Neural progenitor cell (in vitro differentiated cells): ENCODE results near the gene ZDHHC22. TPM values are rescaled to one million over a fixed set of nuclear protein-coding genes. Genes with fewer than 3 reads are reported as not detected.

ENCODE experiments used
- DNase-seq: peaks from one replicate; pipeline ENCODE4 v3.0.0-alpha.2; 2016; ENCODE audit warnings: low spot score
- H2AFZ ChIP-seq: fragments of 200-600 bp; sonication (generic); replicated peaks from 2 replicates; pipeline ENCODE4 v1.6.1; 2016; ENCODE audit warnings: antibody characterized with exemption
- H3F3A ChIP-seq: fragments of 200-600 bp; sonication (generic); 2 replicates; pipeline ENCODE4 v1.6.1; 2016; ENCODE audit warnings: antibody characterized with exemption, low read depth
- H3K27ac ChIP-seq: fragments of 200-600 bp; sonication (generic); 2 replicates; pipeline ENCODE4 v1.5.1; 2016; ENCODE audit warnings: mild to moderate bottlenecking
- H3K27me3 ChIP-seq: fragments of 200-600 bp; sonication (generic); 2 replicates; pipeline ENCODE4 v1.6.1; 2016; ENCODE audit warnings: mild to moderate bottlenecking, moderate library complexity
- H3K36me3 ChIP-seq: fragments of 200-600 bp; sonication (generic); 2 replicates; pipeline ENCODE4 v1.5.1; 2016
- H3K4me1 ChIP-seq: fragments of 200-600 bp; sonication (generic); 2 replicates; pipeline ENCODE4 v1.6.1; 2016; ENCODE audit warnings: mixed run types
- H3K4me2 ChIP-seq: fragments of 200-600 bp; sonication (generic); 2 replicates; pipeline ENCODE4 v1.6.1; 2016
- H3K4me3 ChIP-seq: fragments of 200-600 bp; sonication (generic); 2 replicates; pipeline ENCODE4 v1.5.1; 2016
- H3K79me2 ChIP-seq: fragments of 200-600 bp; sonication (generic); 2 replicates; pipeline ENCODE4 v1.6.1; 2016; ENCODE audit warnings: low read depth
- H3K9ac ChIP-seq: fragments of 200-600 bp; sonication (generic); 2 replicates; pipeline ENCODE4 v1.6.1; 2016
- H3K9me3 ChIP-seq: fragments of 200-600 bp; sonication (generic); 2 replicates; pipeline ENCODE4 v1.5.1; 2016; ENCODE audit warnings: low read depth
- H4K20me1 ChIP-seq: fragments of 200-600 bp; sonication (generic); 2 replicates; pipeline ENCODE4 v1.6.1; 2016; ENCODE audit warnings: low read depth
- H3K27ac Mint-ChIP-seq: 3 replicates; pipeline ENCODE4 v1.8.0; 2021; ENCODE audit warnings: mixed read lengths
- H3K27me3 Mint-ChIP-seq: 2 replicates; pipeline ENCODE4 v1.8.0; 2022; ENCODE audit warnings: low read depth, mild to moderate bottlenecking, inconsistent platforms, moderate library complexity, mixed read lengths; ENCODE audit not compliant: insufficient read depth
- H3K36me3 Mint-ChIP-seq: 3 replicates; pipeline ENCODE4 v1.8.0; 2021; ENCODE audit warnings: mixed read lengths
- H3K4me1 Mint-ChIP-seq: 3 replicates; pipeline ENCODE4 v1.8.0; 2021; ENCODE audit warnings: mixed read lengths
- H3K4me3 Mint-ChIP-seq: 3 replicates; pipeline ENCODE4 v1.8.0; 2021; ENCODE audit warnings: mild to moderate bottlenecking, moderate library complexity, mixed read lengths
- H3K9me3 Mint-ChIP-seq: 3 replicates; pipeline ENCODE4 v1.8.0; 2020; ENCODE audit warnings: mixed read lengths
- EZH2 ChIP-seq: fragments of 200-600 bp; sonication (generic); IDR thresholded peaks from 2 replicates; pipeline ENCODE4 v1.6.1; 2017; ENCODE audit warnings: antibody characterized with exemption, mild to moderate bottlenecking, moderate library complexity
- EZH2phosphoT487 ChIP-seq: fragments of 200-600 bp; sonication (generic); IDR thresholded peaks from 2 replicates; pipeline ENCODE4 v1.6.1; 2017; ENCODE audit warnings: antibody characterized with exemption
- total RNA-seq: library from RNA; depleted of rRNA; stranded (reverse); fragments of >200 nt; gene quantifications from 2 replicates; pipeline ENCODE4 v1.2.3, GENCODE V29; 2015; ENCODE audit warnings: low replicate concordance
- TF ChIP-seq, protein P1 (sequence below): fragments of 200-600 bp; sonication (generic); IDR thresholded peaks from 2 replicates; pipeline ENCODE4 v1.5.1; 2017; ENCODE audit warnings: antibody characterized with exemption, mild to moderate bottlenecking

Gene ZDHHC22
- total RNA-seq, 1 donor from 2014 or later: 0.07 TPM

DNA sequence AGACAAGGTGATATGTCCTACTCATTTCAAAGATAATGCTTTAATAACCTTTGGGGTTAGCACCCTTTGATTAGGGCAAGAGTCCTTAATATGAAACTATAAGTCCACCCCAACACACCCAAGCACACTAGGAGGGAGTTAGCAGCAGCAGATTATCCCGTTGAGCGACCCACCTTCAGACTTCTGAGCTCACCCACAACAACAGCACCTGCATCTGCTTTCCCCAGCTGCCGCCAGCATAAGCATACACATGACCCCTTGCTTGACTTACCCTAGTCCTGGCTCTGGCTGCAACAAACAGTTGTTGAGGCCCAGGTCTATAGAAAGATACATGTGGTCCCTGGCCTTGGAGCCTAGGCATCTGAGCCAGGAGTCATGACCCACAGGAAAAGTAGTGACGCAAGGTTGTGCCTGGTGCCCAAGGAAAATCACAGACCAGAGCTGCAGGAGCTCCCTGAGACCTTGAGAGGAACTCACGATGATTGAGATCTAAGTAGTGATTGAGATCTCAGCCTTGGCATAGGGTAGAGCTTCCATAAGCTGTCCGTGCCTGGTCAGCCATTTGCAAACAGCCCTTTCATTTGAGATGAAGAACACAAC is 19.0 kb downstream of the ZDHHC22 start:
- Histone ChIP-seq H4K20me1 (no peaks in the 10 kb centered on the region), H3K9me3 (no peaks in the 10 kb centered on the region), H3K79me2 (no peaks in the 10 kb centered on the region), H3K36me3 (no peaks in the 10 kb centered on the region), H2AFZ (no peak overlapping the region), H3F3A (peaks cover 33% of the 10 kb centered on the region), H3K4me3 (no peak overlapping the region), H3K9ac (no peak overlapping the region), H3K4me1 (peaks cover 14% of the 10 kb centered on the region), H3K27ac (no peak overlapping the region), H3K4me2 (no peak overlapping the region), H3K27me3 (peaks cover 32% of the 10 kb centered on the region)
- DNase-seq: no peak
- H3K27ac Mint-ChIP-seq: no peak overlapping the region
- H3K4me3 Mint-ChIP-seq: no peak overlapping the region
- H3K4me1 Mint-ChIP-seq: peaks cover 38% of the 10 kb centered on the region
- H3K36me3 Mint-ChIP-seq: peaks cover 4% of the 10 kb centered on the region
- TF ChIP-seq EZH2 (no peak), EZH2phosphoT487 (no peak)
- TF ChIP-seq, protein P1, sequence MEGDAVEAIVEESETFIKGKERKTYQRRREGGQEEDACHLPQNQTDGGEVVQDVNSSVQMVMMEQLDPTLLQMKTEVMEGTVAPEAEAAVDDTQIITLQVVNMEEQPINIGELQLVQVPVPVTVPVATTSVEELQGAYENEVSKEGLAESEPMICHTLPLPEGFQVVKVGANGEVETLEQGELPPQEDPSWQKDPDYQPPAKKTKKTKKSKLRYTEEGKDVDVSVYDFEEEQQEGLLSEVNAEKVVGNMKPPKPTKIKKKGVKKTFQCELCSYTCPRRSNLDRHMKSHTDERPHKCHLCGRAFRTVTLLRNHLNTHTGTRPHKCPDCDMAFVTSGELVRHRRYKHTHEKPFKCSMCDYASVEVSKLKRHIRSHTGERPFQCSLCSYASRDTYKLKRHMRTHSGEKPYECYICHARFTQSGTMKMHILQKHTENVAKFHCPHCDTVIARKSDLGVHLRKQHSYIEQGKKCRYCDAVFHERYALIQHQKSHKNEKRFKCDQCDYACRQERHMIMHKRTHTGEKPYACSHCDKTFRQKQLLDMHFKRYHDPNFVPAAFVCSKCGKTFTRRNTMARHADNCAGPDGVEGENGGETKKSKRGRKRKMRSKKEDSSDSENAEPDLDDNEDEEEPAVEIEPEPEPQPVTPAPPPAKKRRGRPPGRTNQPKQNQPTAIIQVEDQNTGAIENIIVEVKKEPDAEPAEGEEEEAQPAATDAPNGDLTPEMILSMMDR: no peak
- H3K27me3 Mint-ChIP-seq: peaks cover 15% of the 10 kb centered on the region
- no peaks in the 10 kb centered on the region for H3K9me3 Mint-ChIP-seq

DNA sequence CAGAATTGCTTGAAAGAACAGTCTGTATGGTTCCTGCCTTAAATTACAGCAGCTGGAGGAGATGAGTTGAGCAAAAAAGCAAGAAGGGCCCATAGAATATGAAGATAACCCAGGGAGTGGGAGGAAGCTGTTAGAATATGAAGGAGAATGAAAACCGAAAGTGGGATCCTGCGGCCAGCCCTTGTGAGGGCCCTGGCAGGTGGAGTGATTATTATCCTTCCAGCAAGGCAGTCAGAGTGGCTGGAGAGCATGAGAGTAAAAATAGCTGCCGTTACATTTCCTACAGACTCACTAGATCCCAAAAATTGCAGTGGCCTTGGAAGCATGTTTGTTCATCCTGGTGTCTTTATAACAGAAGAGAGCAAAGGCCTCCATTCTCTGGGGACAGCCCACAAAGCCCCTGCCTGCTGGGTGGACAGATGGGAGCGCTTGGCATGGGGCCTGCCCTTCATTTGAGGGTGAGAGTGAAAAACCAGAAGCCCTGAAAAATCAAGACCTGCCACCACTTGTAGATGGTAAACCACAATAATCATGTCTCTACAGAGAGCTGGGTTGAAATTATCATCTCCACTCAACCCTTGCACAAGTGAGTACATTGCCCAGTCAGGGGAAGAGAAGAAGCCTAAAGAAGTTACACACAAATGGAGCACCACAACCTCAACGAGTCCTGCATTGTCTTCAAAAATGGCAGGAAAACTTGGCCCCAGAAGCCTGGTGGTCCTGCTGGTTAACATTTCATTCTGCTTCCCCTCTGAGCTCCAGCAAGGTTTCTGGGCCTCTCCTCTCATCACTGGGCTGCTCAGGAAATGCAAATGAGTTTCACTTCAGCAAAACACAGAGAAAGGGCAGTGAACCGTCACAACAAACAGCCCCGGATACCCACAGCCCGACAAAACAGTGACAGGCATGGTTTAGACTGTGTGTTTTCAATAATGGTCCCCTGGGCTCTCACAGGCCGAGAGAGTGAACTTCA is 20.5 kb downstream of the ZDHHC22 start:
- Mint-ChIP-seq H3K4me3 (peak overlapping the region; percentile 4), H3K27ac (peak overlapping the region; percentile 11), H3K9me3 (no peaks in the 10 kb centered on the region), H3K4me1 (peaks cover 38% of the 10 kb centered on the region), H3K27me3 (peaks cover 15% of the 10 kb centered on the region), H3K36me3 (peaks cover 7% of the 10 kb centered on the region)
- Histone ChIP-seq H2AFZ (no peak overlapping the region), H3K79me2 (no peaks in the 10 kb centered on the region), H3K4me2 (peak overlapping the region; percentile 9), H3K4me3 (no peak overlapping the region), H3F3A (peaks cover 33% of the 10 kb centered on the region), H4K20me1 (no peaks in the 10 kb centered on the region), H3K4me1 (peaks cover 14% of the 10 kb centered on the region), H3K27ac (no peak overlapping the region), H3K36me3 (no peaks in the 10 kb centered on the region), H3K27me3 (peaks cover 24% of the 10 kb centered on the region), H3K9me3 (no peaks in the 10 kb centered on the region), H3K9ac (no peak overlapping the region)
- DNase-seq: no peak
- TF ChIP-seq EZH2: no peak
- no peak for TF ChIP-seq EZH2phosphoT487
- TF ChIP-seq, protein P1: no peak

DNA sequence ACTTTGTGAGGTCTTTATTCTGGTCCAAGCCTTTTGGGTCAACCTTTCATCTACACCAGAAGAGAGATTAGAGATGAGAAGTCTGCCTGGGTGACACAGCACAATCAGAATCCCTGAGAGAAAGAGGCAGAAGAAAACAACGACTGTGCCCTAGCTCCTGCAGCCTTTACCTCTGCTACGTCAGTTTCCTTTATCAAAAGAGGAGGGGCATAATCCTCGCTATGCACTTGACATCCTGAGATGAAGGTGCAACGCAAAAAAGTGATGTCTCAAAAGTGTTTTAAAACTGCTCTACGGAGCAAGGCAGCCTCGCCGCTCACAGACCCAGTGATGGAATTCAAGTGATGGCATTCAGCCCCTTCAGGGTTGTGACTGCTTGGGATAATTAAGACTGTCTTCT is 21.7 kb downstream of the ZDHHC22 start:
- Histone ChIP-seq H3K27ac (no peak overlapping the region), H3K79me2 (no peaks in the 10 kb centered on the region), H4K20me1 (no peaks in the 10 kb centered on the region), H3K27me3 (peaks cover 12% of the 10 kb centered on the region), H3K9ac (no peak overlapping the region), H3K36me3 (no peaks in the 10 kb centered on the region), H3K4me3 (no peak overlapping the region), H3F3A (peaks cover 28% of the 10 kb centered on the region), H3K4me1 (peaks cover 14% of the 10 kb centered on the region), H3K9me3 (no peaks in the 10 kb centered on the region), H2AFZ (no peak overlapping the region), H3K4me2 (no peak overlapping the region)
- peaks cover 15% of the 10 kb centered on the region for H3K27me3 Mint-ChIP-seq
- no peaks in the 10 kb centered on the region for H3K9me3 Mint-ChIP-seq
- H3K36me3 Mint-ChIP-seq: peaks cover 15% of the 10 kb centered on the region
- H3K4me3 Mint-ChIP-seq: peak overlapping the region; percentile 35
- DNase-seq: no peak
- H3K27ac Mint-ChIP-seq: no peak overlapping the region
- TF ChIP-seq EZH2 (no peak), EZH2phosphoT487 (no peak)
- TF ChIP-seq, protein P1: no peak
- peaks cover 33% of the 10 kb centered on the region for H3K4me1 Mint-ChIP-seq
